Coronary artery (tissue), 2 donors: ENCODE measurements around the gene PM20D1.

Source experiments
- DNase-seq: peaks from one replicate; pipeline ENCODE4 v3.0.0-alpha.2; 2017; ENCODE audit warnings: low spot score
- H3K27ac ChIP-seq, 2 donors: fragments of 200-600 bp; sonication (generic); one replicate each; pipeline ENCODE4 v1.5.1; 2016 to 2019
- H3K4me3 ChIP-seq: fragments of 200-600 bp; sonication (generic); 2 replicates; pipeline ENCODE4 v1.5.1; 2016; ENCODE audit warnings: mild to moderate bottlenecking, moderate library complexity
- TF ChIP-seq, protein P1 (sequence below): fragments of 200-600 bp; sonication (generic); IDR thresholded peaks from one replicate; pipeline ENCODE4 v1.5.1; 2019; ENCODE audit warnings: antibody characterized with exemption

Gene PM20D1

DNA sequence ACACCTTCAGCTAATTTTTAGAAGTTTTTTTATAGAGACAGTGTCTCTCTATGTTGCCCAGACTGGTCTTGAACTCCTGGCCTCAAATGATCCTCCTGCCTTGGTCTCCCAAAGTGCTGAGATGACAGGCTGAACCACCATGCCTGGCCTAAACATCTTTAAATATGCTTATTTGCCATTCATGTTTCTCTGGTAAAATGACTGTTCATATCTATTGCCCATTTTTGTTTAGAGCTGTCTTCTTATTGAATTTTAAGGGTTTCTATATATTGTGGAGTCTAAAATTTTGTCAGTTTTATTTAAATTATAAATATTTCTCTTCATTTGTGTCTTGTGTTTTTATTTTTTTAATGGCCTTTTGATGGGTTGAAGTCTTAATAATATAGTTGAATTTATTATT is 3.0 kb upstream of the PM20D1 start:
- TF ChIP-seq, protein P1, sequence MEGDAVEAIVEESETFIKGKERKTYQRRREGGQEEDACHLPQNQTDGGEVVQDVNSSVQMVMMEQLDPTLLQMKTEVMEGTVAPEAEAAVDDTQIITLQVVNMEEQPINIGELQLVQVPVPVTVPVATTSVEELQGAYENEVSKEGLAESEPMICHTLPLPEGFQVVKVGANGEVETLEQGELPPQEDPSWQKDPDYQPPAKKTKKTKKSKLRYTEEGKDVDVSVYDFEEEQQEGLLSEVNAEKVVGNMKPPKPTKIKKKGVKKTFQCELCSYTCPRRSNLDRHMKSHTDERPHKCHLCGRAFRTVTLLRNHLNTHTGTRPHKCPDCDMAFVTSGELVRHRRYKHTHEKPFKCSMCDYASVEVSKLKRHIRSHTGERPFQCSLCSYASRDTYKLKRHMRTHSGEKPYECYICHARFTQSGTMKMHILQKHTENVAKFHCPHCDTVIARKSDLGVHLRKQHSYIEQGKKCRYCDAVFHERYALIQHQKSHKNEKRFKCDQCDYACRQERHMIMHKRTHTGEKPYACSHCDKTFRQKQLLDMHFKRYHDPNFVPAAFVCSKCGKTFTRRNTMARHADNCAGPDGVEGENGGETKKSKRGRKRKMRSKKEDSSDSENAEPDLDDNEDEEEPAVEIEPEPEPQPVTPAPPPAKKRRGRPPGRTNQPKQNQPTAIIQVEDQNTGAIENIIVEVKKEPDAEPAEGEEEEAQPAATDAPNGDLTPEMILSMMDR, result no peak
- DNase-seq, result no peak
- Histone ChIP-seq H3K27ac (no peak overlapping the region), H3K4me3 (no peak overlapping the region)

DNA sequence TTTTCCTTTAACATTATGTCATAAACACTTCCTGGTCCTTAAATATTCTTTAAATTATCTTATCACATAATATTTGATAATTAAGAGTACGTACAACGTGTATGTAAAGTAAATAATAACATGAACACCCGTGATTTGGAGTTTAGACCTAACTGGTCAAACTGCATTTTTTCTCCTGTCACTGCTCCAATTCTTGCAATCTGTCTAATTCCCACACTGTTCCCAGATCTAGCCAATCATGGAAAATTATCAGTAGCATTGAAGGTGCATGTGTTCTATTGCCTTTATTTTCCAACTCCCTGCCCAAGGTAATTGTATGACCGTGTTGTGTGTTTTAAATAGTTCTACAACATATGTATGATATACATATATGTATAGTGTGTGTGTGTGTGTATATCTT is 2.1 kb upstream of the PM20D1 start:
- no peak overlapping the region for H3K4me3 ChIP-seq
- DNase-seq, result no peak
- TF ChIP-seq, protein P1, result no peak
- no peak overlapping the region for H3K27ac ChIP-seq

DNA sequence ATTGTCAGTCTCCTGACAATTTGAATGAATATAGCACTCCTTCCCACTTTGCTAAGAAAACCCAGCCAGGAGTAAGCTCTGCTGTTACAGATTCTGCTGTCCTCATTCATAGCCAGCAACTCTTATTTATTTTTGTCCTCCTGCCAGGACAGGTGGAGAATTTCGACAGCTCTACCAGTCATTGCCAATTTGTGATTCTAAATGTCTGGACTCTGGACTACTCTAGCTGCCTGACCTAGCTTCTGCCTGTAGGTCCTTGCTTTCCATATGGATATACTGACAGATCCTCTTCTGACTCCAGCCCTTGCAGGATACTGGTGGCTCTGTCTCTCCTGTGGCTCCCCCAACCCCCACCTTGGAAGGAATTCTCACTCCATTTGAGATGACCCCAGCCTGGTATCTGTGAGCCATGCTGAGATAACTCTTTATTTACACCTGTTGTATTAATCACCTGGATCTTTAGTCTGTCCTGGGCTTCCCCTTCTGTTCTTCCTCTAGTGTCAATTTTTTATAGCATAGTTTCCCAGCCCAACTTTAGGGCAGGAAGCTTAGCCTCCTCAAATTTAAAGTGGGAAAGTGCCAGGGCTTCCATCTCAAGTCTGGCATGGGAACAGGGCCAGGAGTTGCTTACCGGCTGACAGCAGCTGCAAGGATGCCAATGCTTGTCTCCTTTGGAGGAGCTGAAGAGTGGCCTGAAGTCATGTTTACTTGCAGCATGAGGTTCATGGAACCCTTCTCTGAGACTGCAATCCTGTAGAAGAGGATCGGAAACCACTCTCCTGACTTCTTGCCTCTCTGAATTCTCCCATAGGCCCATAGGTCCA is 6.7 kb downstream of the PM20D1 start:
- TF ChIP-seq, protein P1, result no peak
- no peak for DNase-seq
- no peak overlapping the region for H3K27ac ChIP-seq
- no peak overlapping the region for H3K4me3 ChIP-seq

DNA sequence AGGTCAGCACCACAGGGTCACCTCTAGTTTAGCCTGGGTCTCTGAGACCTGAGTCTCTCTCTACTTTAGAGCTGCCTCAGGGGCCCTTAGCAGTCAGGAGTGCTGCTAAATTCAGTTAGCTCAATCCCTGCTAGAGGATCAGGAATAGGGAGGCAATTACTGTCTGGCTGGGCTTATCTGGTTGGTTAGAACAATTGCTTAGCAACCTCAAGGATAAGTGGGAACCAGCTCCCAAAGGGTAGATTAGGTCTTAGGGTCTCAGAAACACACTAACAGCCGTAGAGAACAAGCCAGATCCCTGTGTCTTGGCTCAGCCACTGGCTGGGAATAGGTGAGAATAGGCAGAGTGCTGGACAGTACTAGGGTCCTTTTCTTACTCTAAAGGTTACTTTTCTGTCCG is 7.7 kb downstream of the PM20D1 start:
- TF ChIP-seq, protein P1, result no peak
- H3K27ac ChIP-seq, result no peak overlapping the region
- no peak overlapping the region for H3K4me3 ChIP-seq
- DNase-seq, result no peak

DNA sequence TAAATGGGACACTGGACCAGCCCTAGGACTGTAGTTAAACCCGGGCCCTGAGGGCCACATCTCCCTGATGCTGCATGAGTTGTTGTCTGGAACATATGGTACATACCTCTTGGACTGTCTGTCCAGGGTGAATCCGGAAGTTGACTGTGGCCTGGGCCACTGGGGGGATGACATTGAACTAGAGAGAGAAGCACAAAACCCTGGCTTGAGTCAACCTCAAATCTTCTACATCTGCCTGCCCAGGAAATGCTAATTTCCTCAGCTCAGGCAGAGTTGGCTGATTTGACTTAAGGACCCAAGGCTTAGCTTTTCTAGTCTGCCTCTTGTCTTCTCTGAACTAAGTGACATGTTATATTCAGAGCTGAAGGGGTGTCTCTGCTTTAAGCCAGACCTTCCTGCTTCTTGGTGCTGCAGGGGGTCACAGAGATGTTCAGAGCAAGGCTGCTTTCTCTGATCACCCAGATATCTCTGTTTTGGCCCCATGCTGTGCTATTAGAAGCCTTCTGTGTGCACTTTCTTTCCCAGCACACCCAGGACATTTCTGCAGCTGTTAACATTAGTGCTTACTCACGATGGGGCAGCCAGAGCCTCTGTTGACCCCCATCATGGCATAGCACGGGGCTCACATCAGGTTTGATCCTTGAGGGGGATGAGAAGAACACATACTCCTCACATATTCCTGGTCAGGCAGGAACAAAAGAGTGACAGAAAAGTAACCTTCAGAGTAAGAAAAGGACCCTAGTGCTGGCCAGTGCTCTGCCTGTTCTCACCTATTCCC is 9.6 kb downstream of the PM20D1 start:
- no peak for DNase-seq
- TF ChIP-seq, protein P1, result no peak
- H3K27ac ChIP-seq, result no peak overlapping the region
- no peak overlapping the region for H3K4me3 ChIP-seq

DNA sequence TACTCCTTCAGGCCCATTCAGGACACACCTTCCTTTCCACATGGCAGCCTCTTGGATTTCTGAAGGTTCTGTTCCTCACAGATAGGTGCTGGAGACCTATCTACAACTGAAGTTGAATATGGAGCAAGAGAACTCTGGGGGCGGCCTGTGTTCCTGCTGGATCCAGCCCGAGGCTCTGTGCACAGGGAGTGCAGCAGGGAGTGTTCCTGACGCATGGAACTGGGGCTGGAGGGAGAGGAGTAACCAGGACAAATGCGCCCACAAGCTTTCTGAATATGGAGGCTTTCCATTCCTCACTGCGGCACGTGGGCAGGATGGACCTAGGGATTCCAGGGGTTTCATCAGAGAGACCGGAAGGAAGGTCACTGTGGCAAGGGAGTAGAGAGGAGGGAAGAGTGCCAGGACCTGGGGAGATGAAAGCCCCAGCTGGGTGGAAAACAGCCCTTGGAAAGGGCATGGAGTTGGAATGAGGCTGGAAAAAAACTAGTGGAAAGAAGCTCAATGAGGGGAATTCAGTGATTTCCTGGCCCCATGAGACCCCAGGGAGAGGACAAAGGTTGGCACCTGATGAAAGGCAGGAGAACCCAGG is 12.5 kb downstream of the PM20D1 start:
- Histone ChIP-seq H3K27ac (no peak overlapping the region), H3K4me3 (no peak overlapping the region)
- TF ChIP-seq, protein P1, result no peak
- no peak for DNase-seq
